Mesodermal cell (in vitro differentiated cells): ENCODE data around the gene RGS5. TPM values are rescaled to one million over a fixed set of nuclear protein-coding genes. Genes with fewer than 3 reads are reported as not detected.
"Not testable (repeated sequence)": the region's sequence is repeated elsewhere in the genome, so short reads cannot be mapped to it uniquely, and the experiment has no call there.

Experiments
- H3K27ac ChIP-seq: 2 replicates; pipeline ENCODE4 v1.7.0; 2013; ENCODE audit warnings: mild to moderate bottlenecking, low read depth, low read length, moderate library complexity; ENCODE audit not compliant: severe bottlenecking
- H3K36me3 ChIP-seq: 2 replicates; pipeline ENCODE4 v1.7.1; 2013; ENCODE audit warnings: mild to moderate bottlenecking, low read length, moderate library complexity; ENCODE audit not compliant: control insufficient read depth, insufficient read depth
- H3K4me1 ChIP-seq: one replicate; pipeline ENCODE4 v1.7.1; 2013; ENCODE audit warnings: mild to moderate bottlenecking, low read length; ENCODE audit not compliant: insufficient read depth, control insufficient read depth, poor library complexity, severe bottlenecking
- H3K4me3 ChIP-seq: 2 replicates; pipeline ENCODE4 v1.7.0; 2013; ENCODE audit warnings: low read length, control low read depth, mild to moderate bottlenecking; ENCODE audit not compliant: insufficient read depth, poor library complexity, severe bottlenecking; ENCODE audit errors: extremely low read depth
- H3K9me3 ChIP-seq: 2 replicates; pipeline ENCODE4 v1.7.1; 2013; ENCODE audit warnings: mild to moderate bottlenecking, low read length, moderate library complexity; ENCODE audit not compliant: control insufficient read depth
- WGBS, 2 experiments: methylation state at CpG; one replicate each; pipeline ENCODE4 v1.1.5; 2013; ENCODE audit warnings: missing lambda C conversion rate in 2 of 2; ENCODE audit not compliant: insufficient coverage in 2 of 2; 5-methylcytosine and 5-hydroxymethylcytosine counted together
- polyA plus RNA-seq, 2 experiments: library from polyadenylated mRNA; stranded (reverse); fragments of 50-300 nt; gene quantifications; one replicate each; pipeline ENCODE4 v1.2.3, GENCODE V29; 2013

The RGS5 gene, protein sequence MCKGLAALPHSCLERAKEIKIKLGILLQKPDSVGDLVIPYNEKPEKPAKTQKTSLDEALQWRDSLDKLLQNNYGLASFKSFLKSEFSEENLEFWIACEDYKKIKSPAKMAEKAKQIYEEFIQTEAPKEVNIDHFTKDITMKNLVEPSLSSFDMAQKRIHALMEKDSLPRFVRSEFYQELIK
- 851 TPM for polyA plus RNA-seq (2013, experiment 1 of 2)
- polyA plus RNA-seq (2013, experiment 2 of 2) = 781 TPM

DNA sequence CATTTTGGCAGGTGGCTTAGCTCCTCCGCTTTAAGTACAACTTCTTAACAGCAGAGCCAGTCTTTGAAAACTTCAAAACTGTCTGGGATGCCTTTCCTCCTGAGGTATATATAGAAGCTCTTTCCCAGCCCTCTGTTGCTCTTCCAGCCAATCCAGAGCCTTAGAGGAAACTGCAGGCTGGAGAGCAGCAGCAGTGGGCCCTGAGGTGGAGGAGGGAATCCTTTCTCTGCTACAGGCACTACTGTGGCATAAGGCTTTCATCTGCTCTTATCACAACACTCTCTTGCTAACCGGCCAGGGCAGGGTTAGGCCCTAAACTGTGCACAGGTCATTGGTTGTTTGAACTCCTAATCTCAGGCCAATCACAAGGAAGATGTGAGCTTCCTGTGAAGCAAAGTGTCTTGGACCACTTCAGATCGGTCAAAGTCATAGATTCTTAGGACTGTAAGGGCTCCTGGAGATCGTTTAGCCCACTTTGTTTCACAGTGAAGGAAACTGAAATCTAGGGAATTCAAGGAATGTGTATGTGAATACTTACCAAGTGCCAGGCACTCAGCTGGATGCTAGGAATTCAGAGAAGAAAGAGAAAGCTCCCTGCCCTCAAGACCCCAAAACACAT lies at the start of gene RGS5:
Gene RGS5, minus strand, starts transcription at position 84 of the 619 bp plus-strand sequence. Its CDS starts 81 bp downstream, at position 3.
- WGBS, 2 experiments = 9 to 25% methylated on average over 3 to 4 of the region's 4 CpGs
- H3K4me3 ChIP-seq = peak within 1 kb of the TSS; percentile 65

DNA sequence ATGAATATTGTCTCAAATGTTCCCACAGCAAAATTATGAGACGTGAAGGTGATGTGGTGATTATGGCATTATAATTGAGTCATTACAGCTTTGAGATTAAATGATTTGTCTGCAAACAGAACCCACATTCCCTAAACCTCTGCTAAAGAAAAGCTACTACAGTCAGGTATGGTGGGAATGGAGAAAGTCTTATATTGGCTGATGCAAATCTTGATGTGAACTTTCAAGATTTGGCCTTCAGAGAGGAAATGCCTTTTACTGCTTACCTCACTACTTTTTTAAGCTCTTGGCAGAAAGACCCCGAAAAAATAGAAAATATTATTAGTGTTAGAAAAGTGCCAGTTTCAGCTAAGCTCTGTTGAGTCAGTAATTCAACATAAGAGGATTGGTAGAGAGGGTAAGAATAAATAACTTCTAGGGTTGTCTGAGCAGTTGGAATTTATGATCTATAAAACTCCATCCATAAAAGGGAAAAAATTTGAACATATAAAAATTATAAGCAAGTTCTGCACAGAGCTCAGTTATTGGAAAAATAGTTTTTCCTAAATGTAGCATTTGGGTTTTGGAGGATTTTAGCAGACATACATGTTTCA lies 47.8 kb upstream of the RGS5 start:
- no peaks in the 10 kb centered on the region for H3K9me3 ChIP-seq
- no peaks in the 10 kb centered on the region for H3K4me1 ChIP-seq
- 100% methylated on average over 1 of the region's 2 CpGs; no CpG with 5 or more reads in 1 of the 2 experiments for whole genome bisulfite sequencing, 2 experiments
- H3K36me3 ChIP-seq = no peaks in the 10 kb centered on the region
- no peak overlapping the region for H3K4me3 ChIP-seq
- no peak overlapping the region for H3K27ac ChIP-seq

More for the DNA sequence above, at the start of gene RGS5:
- H3K36me3 ChIP-seq = no peaks in the 10 kb centered on the region
- H3K27ac ChIP-seq = peak within 1 kb of the TSS; percentile 98
- H3K4me1 ChIP-seq = peaks cover 25% of the 10 kb centered on the region
- H3K9me3 ChIP-seq = no peaks in the 10 kb centered on the region

DNA sequence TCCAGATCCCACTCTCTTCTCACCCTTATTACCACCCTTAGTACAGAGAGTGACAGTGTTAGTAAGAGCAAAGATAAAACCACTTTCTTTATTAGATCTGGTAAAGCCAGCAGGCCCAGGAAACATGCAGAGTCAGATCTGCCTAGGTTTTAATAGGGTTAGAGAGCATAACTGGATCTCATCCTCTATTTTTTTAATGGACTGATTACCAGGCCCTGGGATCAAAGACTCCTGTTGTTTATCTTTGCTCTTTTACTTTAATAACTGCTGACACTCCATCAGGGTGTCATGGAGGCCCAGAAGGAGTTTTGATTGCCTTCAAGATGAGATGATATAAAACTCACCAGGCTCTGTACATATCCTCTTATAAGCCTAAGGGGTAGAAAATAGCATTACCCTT lies 45.3 kb upstream of the RGS5 start:
- H3K36me3 ChIP-seq = no peaks in the 10 kb centered on the region
- H3K4me1 ChIP-seq = no peaks in the 10 kb centered on the region
- H3K27ac ChIP-seq = no peak overlapping the region

DNA sequence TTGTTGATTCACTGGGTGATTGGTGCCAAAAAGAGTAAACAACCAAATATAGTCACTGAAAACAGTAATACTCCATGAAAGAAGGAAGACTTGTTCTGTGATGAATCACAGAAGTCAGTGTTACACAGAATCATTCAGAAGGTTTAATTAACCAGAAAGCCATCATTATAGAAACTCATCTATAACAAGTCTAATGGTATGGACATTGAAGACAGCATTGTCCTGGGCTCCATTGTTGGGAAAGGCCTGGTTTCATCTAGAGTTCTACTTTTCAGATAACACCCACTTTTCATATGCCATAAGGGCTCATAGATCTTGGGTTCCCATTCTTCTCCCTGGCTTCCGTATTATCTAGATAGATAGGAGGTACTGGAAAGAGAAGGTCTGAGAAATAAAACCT lies 41.9 kb upstream of the RGS5 start:
- not testable (repeated sequence) for H3K27ac ChIP-seq, H3K4me1 ChIP-seq, H3K36me3 ChIP-seq, H3K4me3 ChIP-seq, H3K9me3 ChIP-seq
- WGBS, 2 experiments = no CpG with 5 or more reads among the region's 1 CpG

More for the DNA sequence above, 45.3 kb upstream of the RGS5 start:
- H3K9me3 ChIP-seq = no peaks in the 10 kb centered on the region
- H3K4me3 ChIP-seq = no peak overlapping the region

DNA sequence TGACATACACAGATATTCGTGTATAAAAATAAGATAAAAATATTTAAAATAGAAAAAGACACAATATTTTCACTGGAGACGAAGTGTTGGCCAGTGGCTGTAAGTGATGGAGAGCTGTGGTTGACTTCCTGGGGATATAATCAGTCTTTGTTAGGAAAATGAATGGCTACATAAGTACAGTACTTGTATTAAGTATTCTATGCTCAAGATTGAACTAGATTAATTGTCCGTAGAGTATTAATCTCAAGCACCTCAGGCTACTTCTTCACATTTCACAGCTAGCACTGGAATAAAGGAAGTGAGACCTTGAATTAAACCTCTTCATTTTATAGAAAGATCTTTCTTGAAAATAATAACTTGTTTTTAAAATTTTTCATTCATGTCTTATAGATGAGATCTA lies 39.0 kb upstream of the RGS5 start:
- no peak overlapping the region for H3K27ac ChIP-seq
- 100% methylated on average over 1 of the region's 3 CpGs; no CpG with 5 or more reads in 1 of the 2 experiments for WGBS, 2 experiments

DNA sequence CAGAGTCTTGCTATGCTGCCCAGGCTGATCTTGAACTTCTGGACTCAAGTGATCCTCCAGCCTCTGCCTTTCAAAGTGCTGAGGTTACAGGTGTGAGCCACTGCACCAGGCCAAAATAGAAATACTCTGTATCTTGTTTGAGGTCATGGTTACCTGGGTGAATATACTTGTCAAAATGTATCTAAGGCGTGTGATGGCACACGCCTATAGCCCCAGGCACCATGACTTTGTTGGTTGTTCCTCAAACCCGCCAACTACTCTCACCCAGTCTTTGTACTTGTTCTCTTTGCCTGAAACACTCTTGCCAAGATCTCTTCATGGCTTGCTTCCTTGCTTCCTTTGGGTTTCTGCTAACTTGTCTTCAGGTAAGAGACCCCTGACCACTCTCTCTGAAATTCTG lies 38.0 kb upstream of the RGS5 start:
- H3K27ac ChIP-seq = no peak overlapping the region
- no peaks in the 10 kb centered on the region for H3K9me3 ChIP-seq
- H3K36me3 ChIP-seq = no peaks in the 10 kb centered on the region
- no peak overlapping the region for H3K4me3 ChIP-seq
- H3K4me1 ChIP-seq = no peaks in the 10 kb centered on the region
- 83 to 100% methylated on average over 2 to 3 of the region's 3 CpGs for WGBS, 2 experiments

More for the DNA sequence above, 39.0 kb upstream of the RGS5 start:
- H3K36me3 ChIP-seq = no peaks in the 10 kb centered on the region
- H3K4me3 ChIP-seq = no peak overlapping the region
- no peaks in the 10 kb centered on the region for H3K4me1 ChIP-seq
- H3K9me3 ChIP-seq = no peaks in the 10 kb centered on the region

DNA sequence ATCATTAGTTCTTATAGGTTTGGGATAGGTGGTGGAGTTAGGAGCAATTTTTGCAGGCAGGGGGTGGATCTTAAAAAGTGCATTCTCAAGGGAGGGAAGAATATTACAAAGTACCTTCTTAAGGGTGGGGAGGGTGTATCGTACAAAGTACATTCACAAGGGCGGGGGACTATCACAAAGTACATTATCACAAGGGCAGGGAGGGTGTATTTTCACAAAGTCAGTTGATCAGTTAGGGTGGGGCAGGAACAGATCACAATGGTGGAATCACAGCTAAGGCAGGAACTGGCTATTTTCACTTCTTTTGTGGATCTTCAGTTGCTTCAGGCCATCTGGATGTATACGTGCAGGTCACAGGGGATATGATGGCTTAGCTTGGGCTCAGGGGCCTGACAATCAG lies 30.9 kb upstream of the RGS5 start:
- 100% methylated on average over 1 of the region's 3 CpGs for WGBS, 2 experiments
- H3K27ac ChIP-seq, H3K36me3 ChIP-seq, H3K4me3 ChIP-seq, H3K9me3 ChIP-seq: not testable (repeated sequence)
- peaks cover 10% of the 10 kb centered on the region for H3K4me1 ChIP-seq

DNA sequence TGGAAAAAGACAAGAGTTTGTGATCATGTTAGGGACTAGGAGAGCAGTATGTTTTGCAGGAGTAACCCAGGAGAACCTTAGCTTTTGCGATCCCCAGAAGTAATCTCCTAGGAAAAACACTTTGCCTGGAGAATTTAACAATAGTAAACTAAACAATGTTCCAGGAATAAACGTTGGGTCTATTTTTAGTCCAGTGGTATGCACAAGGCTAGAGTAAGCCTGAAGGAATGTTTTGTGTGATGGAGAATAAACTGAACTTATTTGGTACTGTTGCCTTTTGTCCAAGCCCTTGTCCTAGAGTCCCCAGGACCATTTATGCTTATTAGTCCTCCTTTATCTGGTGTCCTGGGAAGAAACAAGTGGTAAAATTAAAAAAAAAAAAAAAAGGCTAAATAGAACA lies 28.7 kb upstream of the RGS5 start:
- peaks cover 10% of the 10 kb centered on the region for H3K4me1 ChIP-seq
- H3K36me3 ChIP-seq = no peaks in the 10 kb centered on the region
- H3K27ac ChIP-seq = no peak overlapping the region
- H3K4me3 ChIP-seq = no peak overlapping the region
- peaks cover 5% of the 10 kb centered on the region for H3K9me3 ChIP-seq
- 60 to 80% methylated on average over 1 to 2 of the region's 2 CpGs for WGBS, 2 experiments

DNA sequence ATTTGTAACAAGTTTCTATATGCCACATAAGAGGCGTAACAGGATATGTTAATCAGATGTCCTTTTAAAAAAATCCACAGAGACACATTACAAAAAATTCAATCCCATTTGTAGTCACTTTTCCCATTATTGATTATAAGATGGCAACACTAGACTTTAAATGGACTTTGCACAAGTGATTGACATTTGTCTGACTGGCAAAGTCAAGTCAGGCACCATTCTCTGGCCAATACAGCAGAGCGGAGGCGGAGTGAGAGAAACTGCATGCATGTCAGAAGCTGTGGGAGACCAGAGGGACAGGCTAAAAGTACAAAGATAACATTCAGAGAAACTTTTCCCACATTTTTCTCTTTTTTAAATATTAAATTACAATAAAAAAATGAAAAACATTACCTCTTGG lies 28.1 kb upstream of the RGS5 start:
- WGBS, 2 experiments = no CpG with 5 or more reads among the region's 3 CpGs
- Histone ChIP-seq H3K4me1 (peaks cover 10% of the 10 kb centered on the region), H3K27ac (no peak overlapping the region), H3K4me3 (no peak overlapping the region), H3K36me3 (no peaks in the 10 kb centered on the region), H3K9me3 (peaks cover 5% of the 10 kb centered on the region)

DNA sequence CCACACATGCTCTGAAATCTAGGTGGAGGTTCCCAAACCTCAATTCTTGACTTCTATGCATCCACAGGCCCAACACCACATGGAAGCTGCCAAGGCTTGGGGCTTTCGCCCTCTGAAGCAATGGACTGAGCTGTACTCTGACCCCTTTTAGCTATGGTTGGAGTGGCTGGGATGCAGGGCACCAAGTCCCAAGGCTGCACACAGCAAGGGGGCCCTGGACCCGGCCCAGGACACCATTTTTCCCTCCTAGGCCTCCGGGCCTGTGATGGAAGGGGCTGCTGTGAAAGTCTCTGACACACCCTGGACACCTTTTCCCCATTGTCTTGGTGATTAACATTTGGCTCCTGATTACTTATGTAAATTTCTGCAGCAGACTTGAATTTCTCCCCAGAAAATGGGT lies 25.6 kb upstream of the RGS5 start:
- H3K4me1 ChIP-seq = peaks cover 10% of the 10 kb centered on the region
- H3K9me3 ChIP-seq, H3K36me3 ChIP-seq, H3K4me3 ChIP-seq, H3K27ac ChIP-seq: not testable (repeated sequence)
- whole genome bisulfite sequencing, 2 experiments = 60 to 90% methylated on average over 1 to 2 of the region's 3 CpGs

DNA sequence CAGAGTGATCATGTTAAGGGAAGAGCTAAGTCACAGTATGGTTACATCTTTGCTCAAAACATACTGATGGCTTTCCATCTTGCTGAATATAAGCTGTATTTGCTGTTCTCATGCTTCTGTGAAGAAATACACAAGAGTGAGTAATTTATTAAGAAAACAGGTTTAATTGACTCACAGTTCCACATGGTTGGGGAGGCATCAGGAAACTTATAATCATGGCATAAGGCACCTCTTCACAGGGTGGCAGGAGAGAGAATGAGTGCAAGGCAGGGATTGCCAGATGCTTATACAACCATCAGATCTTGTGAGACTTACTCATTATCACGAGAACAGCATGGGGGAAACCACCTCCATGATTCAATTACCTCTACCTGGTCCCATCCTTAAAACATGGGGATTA lies 24.4 kb upstream of the RGS5 start:
- Histone ChIP-seq H3K36me3 (no peaks in the 10 kb centered on the region), H3K27ac (no peak overlapping the region), H3K9me3 (peaks cover 5% of the 10 kb centered on the region), H3K4me1 (peaks cover 5% of the 10 kb centered on the region), H3K4me3 (no peak overlapping the region)
- WGBS, 2 experiments = no CpG with 5 or more reads among the region's 1 CpG
